Mesenchymal stem cell (in vitro differentiated cells and primary cell): ENCODE measurements around the gene SLC5A10.
"Not testable (repeated sequence)": the region's sequence is repeated elsewhere in the genome, so short reads cannot be mapped to it uniquely, and the experiment has no call there.

Source experiments
- DNase-seq: peaks from one replicate; pipeline ENCODE4 v3.0.0-alpha.2; 2013
- H2AFZ ChIP-seq: one replicate; pipeline ENCODE4 v1.6.1; 2013; ENCODE audit warnings: low read depth, mild to moderate bottlenecking, control low read depth, inconsistent platforms, low read length, moderate library complexity
- H2AK5ac ChIP-seq: 2 replicates; pipeline ENCODE4 v1.6.1; 2013; ENCODE audit warnings: low read length, moderate library complexity, mild to moderate bottlenecking, inconsistent platforms; ENCODE audit not compliant: severe bottlenecking
- H2BK120ac ChIP-seq: one replicate; pipeline ENCODE4 v1.6.1; 2013; ENCODE audit warnings: low read depth, mild to moderate bottlenecking, inconsistent platforms, low read length, moderate library complexity
- H2BK12ac ChIP-seq, 2 experiments: one replicate each; pipeline ENCODE4 v1.6.1; 2013; ENCODE audit warnings: inconsistent platforms in 2 of 2, low read length in 2 of 2, mild to moderate bottlenecking in 2 of 2, moderate library complexity in 2 of 2, control low read depth in 1 of 2
- H2BK15ac ChIP-seq: one replicate; pipeline ENCODE4 v1.6.1; 2013; ENCODE audit warnings: mild to moderate bottlenecking, low read depth, inconsistent platforms; ENCODE audit not compliant: poor library complexity, severe bottlenecking
- H2BK5ac ChIP-seq: 2 replicates; pipeline ENCODE4 v1.6.1; 2013; ENCODE audit warnings: low read depth, mild to moderate bottlenecking, low read length, control low read depth, inconsistent platforms; ENCODE audit not compliant: poor library complexity, severe bottlenecking
- H3K14ac ChIP-seq, 2 experiments: one replicate each; pipeline ENCODE4 v1.6.1; 2013; ENCODE audit warnings: inconsistent platforms in 2 of 2, low read length in 2 of 2, control low read depth in 1 of 2, mild to moderate bottlenecking in 1 of 2, moderate library complexity in 1 of 2
- H3K18ac ChIP-seq, 2 experiments: one replicate each; pipeline ENCODE4 v1.6.1; 2013; ENCODE audit warnings: inconsistent platforms in 2 of 2, low read length in 2 of 2, control low read depth in 1 of 2, low read depth in 1 of 2, mild to moderate bottlenecking in 1 of 2
- H3K23ac ChIP-seq, 2 experiments: one replicate each; pipeline ENCODE4 v1.6.1; 2013; ENCODE audit warnings: inconsistent platforms in 2 of 2, low read length in 2 of 2, mild to moderate bottlenecking in 2 of 2, moderate library complexity in 2 of 2, control low read depth in 1 of 2
- H3K27ac ChIP-seq: 2 replicates; pipeline ENCODE4 v1.5.1; 2013; ENCODE audit warnings: mild to moderate bottlenecking, moderate library complexity, low read length, control low read depth, inconsistent platforms; ENCODE audit not compliant: poor library complexity, severe bottlenecking
- H3K27me3 ChIP-seq, 2 experiments: 2 replicates each; pipeline versions ENCODE4 v1.6.1 to v1.7.0; 2013; ENCODE audit warnings: low read length in 2 of 2, mild to moderate bottlenecking in 2 of 2, moderate library complexity in 2 of 2, control low read depth in 1 of 2, inconsistent platforms in 1 of 2; ENCODE audit not compliant: control insufficient read depth in 1 of 2, insufficient read depth in 1 of 2
- H3K36me3 ChIP-seq, 2 experiments: 2 replicates each; pipeline versions ENCODE4 v1.6.1 to v1.7.0; 2013; ENCODE audit warnings: low read length in 2 of 2, control low read depth in 1 of 2, inconsistent platforms in 1 of 2, low read depth in 1 of 2, mild to moderate bottlenecking in 1 of 2; ENCODE audit not compliant: insufficient read depth in 2 of 2, control insufficient read depth in 1 of 2
- H3K4ac ChIP-seq, 2 experiments: one replicate each; pipeline ENCODE4 v1.6.1; 2013; ENCODE audit warnings: inconsistent platforms in 2 of 2, low read length in 2 of 2, mild to moderate bottlenecking in 2 of 2, moderate library complexity in 2 of 2, control low read depth in 1 of 2, low read depth in 1 of 2
- H3K4me1 ChIP-seq: 2 replicates; pipeline ENCODE4 v1.6.1; 2013; ENCODE audit warnings: low read depth, low read length, control low read depth; ENCODE audit not compliant: control insufficient read depth, insufficient read depth
- H3K4me2 ChIP-seq: 2 replicates; pipeline ENCODE4 v1.6.1; 2013; ENCODE audit warnings: low read length, mild to moderate bottlenecking, inconsistent platforms; ENCODE audit not compliant: poor library complexity, severe bottlenecking
- H3K4me3 ChIP-seq, 2 experiments: 2 replicates each; pipeline versions ENCODE4 v1.5.1 to v1.7.0; 2013; ENCODE audit warnings: low read length in 2 of 2, mild to moderate bottlenecking in 2 of 2, control low read depth in 1 of 2, low read depth in 1 of 2; ENCODE audit not compliant: insufficient read depth in 1 of 2
- H3K79me1 ChIP-seq: replicated peaks from 2 replicates; pipeline ENCODE4 v1.6.1; 2013; ENCODE audit warnings: mild to moderate bottlenecking, control low read depth, low read length, inconsistent platforms; ENCODE audit not compliant: poor library complexity, severe bottlenecking
- H3K9ac ChIP-seq: 2 replicates; pipeline ENCODE4 v1.7.0; 2013; ENCODE audit warnings: mild to moderate bottlenecking, low read length, moderate library complexity
- H3K9me3 ChIP-seq: 2 replicates; pipeline ENCODE4 v1.7.0; 2013; ENCODE audit warnings: mild to moderate bottlenecking, low read length; ENCODE audit not compliant: control insufficient read depth
- H4K8ac ChIP-seq: one replicate; pipeline ENCODE4 v1.6.1; 2013; ENCODE audit warnings: inconsistent platforms, mild to moderate bottlenecking, low read length, moderate library complexity
- H4K91ac ChIP-seq: one replicate; pipeline ENCODE4 v1.6.1; 2013; ENCODE audit warnings: mild to moderate bottlenecking, low read length, inconsistent platforms
- WGBS: methylation state at CpG from one replicate; pipeline ENCODE4 v1.1.7; 2013; ENCODE audit warnings: mixed read lengths; 5-methylcytosine and 5-hydroxymethylcytosine counted together

Gene SLC5A10

GRCh38 chr17:19043032-19043431 lies 91.1 kb downstream of the SLC5A10 start:
- not testable (repeated sequence) for H3K79me1 ChIP-seq, DNase-seq, H2BK5ac ChIP-seq, H3K36me3 ChIP-seq, H3K4me3 ChIP-seq, H2AFZ ChIP-seq, H2BK15ac ChIP-seq, H4K91ac ChIP-seq, H3K27me3 ChIP-seq, H2AK5ac ChIP-seq, H3K18ac ChIP-seq, H3K14ac ChIP-seq, H3K27ac ChIP-seq, H3K9ac ChIP-seq, H4K8ac ChIP-seq, H3K4ac ChIP-seq, H2BK12ac ChIP-seq, H3K9me3 ChIP-seq, H3K23ac ChIP-seq, H3K4me2 ChIP-seq, H3K4me1 ChIP-seq, H2BK120ac ChIP-seq
- WGBS, result no CpG with 5 or more reads among the region's 8 CpGs

- H3K18ac ChIP-seq, H4K8ac ChIP-seq, H3K4me2 ChIP-seq, H3K4ac ChIP-seq, H3K9me3 ChIP-seq, H3K23ac ChIP-seq, H3K4me3 ChIP-seq, H3K4me1 ChIP-seq, H2AK5ac ChIP-seq, H3K36me3 ChIP-seq, H3K27ac ChIP-seq, H2AFZ ChIP-seq, H3K9ac ChIP-seq, H2BK12ac ChIP-seq, H4K91ac ChIP-seq, H3K14ac ChIP-seq, H2BK5ac ChIP-seq, H2BK15ac ChIP-seq, H2BK120ac ChIP-seq, H3K79me1 ChIP-seq, DNase-seq, H3K27me3 ChIP-seq: not testable (repeated sequence)
- WGBS, result no CpG with 5 or more reads among the region's 9 CpGs
Measured at GRCh38 chr17:19044643-19045042, 92.7 kb downstream of the SLC5A10 start.

- not testable (repeated sequence) for H3K18ac ChIP-seq, H4K8ac ChIP-seq, H3K36me3 ChIP-seq, H3K27me3 ChIP-seq, H3K27ac ChIP-seq, H3K14ac ChIP-seq, H2AFZ ChIP-seq, H2BK15ac ChIP-seq, DNase-seq, H3K4me2 ChIP-seq, H2BK12ac ChIP-seq, H3K9ac ChIP-seq, H3K4me1 ChIP-seq, H2BK5ac ChIP-seq, H3K23ac ChIP-seq, H3K4me3 ChIP-seq, H3K9me3 ChIP-seq, H2AK5ac ChIP-seq, H3K4ac ChIP-seq, H3K79me1 ChIP-seq, H2BK120ac ChIP-seq, H4K91ac ChIP-seq
- no CpG with 5 or more reads among the region's 12 CpGs for WGBS
Measured at GRCh38 chr17:19046782-19047375, 94.9 kb downstream of the SLC5A10 start, which contains the start of gene GRAP. GRAP (minus strand) TSS chr17:19046957; CDS start chr17:19046926, 31 bp downstream.

- not testable (repeated sequence) for H2AFZ ChIP-seq, H3K4ac ChIP-seq, DNase-seq, H3K4me2 ChIP-seq, H4K8ac ChIP-seq, H2BK5ac ChIP-seq, H3K23ac ChIP-seq, H4K91ac ChIP-seq, H3K79me1 ChIP-seq, H2BK120ac ChIP-seq, H3K36me3 ChIP-seq, H2BK15ac ChIP-seq, H3K9me3 ChIP-seq, H3K4me3 ChIP-seq, H3K9ac ChIP-seq, H3K14ac ChIP-seq, H3K18ac ChIP-seq, H3K27ac ChIP-seq, H2AK5ac ChIP-seq, H3K27me3 ChIP-seq, H3K4me1 ChIP-seq, H2BK12ac ChIP-seq
- WGBS, result 80% methylated on average over 1 of the region's 7 CpGs
Measured at GRCh38 chr17:19047510-19047909, 95.5 kb downstream of the SLC5A10 start.
